Right lobe of liver (tissue), 6 donors: Measurements from ENCODE around the gene TRIO. TPM values are rescaled to one million over a fixed set of nuclear protein-coding genes. Genes with fewer than 3 reads are reported as not detected.

Source experiments
- ATAC-seq, 4 donors: fragments of 200-7000 bp; cut with Tn5 transposase; one replicate each; pipeline ENCODE4 v1.9.1; 2020; ENCODE audit warnings: mild to moderate bottlenecking in 4 of 4, moderate library complexity in 4 of 4
- DNase-seq, 3 donors: peaks; one replicate each; pipeline ENCODE4 v3.0.0-alpha.2; 2020
- H3K27ac ChIP-seq, 3 donors: fragments of 200-600 bp; one replicate each; pipeline ENCODE4 v1.8.0; 2022
- H3K27me3 ChIP-seq, 2 donors: fragments of 200-600 bp; one replicate each; pipeline ENCODE4 v1.8.0; 2022
- H3K36me3 ChIP-seq, 4 donors: fragments of 200-600 bp; sonication (generic) in 1 of 4; one replicate each; pipeline versions ENCODE4 v1.5.1 to v1.8.0; 2017 to 2022; ENCODE audit warnings: control low read depth in 1 of 4
- H3K4me1 ChIP-seq, 4 donors: fragments of 200-600 bp; sonication (generic) in 1 of 4; one replicate each; pipeline versions ENCODE4 v1.5.1 to v1.8.0; 2017 to 2022; ENCODE audit warnings: control low read depth in 1 of 4
- H3K4me3 ChIP-seq, 3 donors: fragments of 200-600 bp; one replicate each; pipeline ENCODE4 v1.8.0; 2022
- H3K9me3 ChIP-seq, 4 donors: fragments of 200-600 bp; sonication (generic) in 1 of 4; one replicate each; pipeline versions ENCODE4 v1.5.1 to v1.8.0; 2017 to 2022; ENCODE audit warnings: control low read depth in 1 of 4
- POLR2A ChIP-seq: fragments of 450-650 bp; IDR thresholded peaks from one replicate; pipeline ENCODE4 v1.6.1; 2017; ENCODE audit warnings: antibody characterized with exemption, mild to moderate bottlenecking
- WGBS: methylation state at CpG from one replicate; pipeline ENCODE4 v1.1.6; 2018; ENCODE audit warnings: low coverage, low lambda C conversion rate; ENCODE audit not compliant: insufficient coverage; ENCODE audit errors: missing lambda C conversion rate; 5-methylcytosine and 5-hydroxymethylcytosine counted together
- intact Hi-C, 2 donors: fragments of 100-400 bp; cut with DNase I; formaldehyde crosslinking; loops; one replicate each; pipeline versions ENCODE4 v1.11.2 to v1.14.1; 2022
- total RNA-seq, 6 experiments: library from RNA; depleted of rRNA in 2 of 6; stranded (reverse); fragments of >200 nt in 2 of 6; fragmentation: NEBNext Ultra II Directional in 3 of 6; extraction: Animal tissue kit (Norgen Biotek cat#: 25700) in 3 of 6; gene quantifications; one replicate each; pipeline versions ENCODE4 v1.1.0 to v1.2.4, GENCODE V29; 2016 to 2023
- TF ChIP-seq, protein P1 (sequence below), 4 donors: fragments of 200-600 bp in 3 of 4; fragments of 450-650 bp in 1 of 4; IDR thresholded peaks; one replicate each; pipeline versions ENCODE4 v1.5.1 to v1.8.0; 2016 to 2022; ENCODE audit warnings: antibody characterized with exemption in 4 of 4, mild to moderate bottlenecking in 2 of 4
- donor health status: DM: no; HTN: yes; CAD: no.
- donor health status: DM: no; HTN: no; CAD: no.
- donor health status: DM: no; HTN: no; CAD: no.
- donor health status: DM: no; HTN: yes; CAD: no.
- donor health status: DM: no; HTN: yes; CAD: no.

TRIO gene
- total RNA-seq, 6 experiments from 2014 or later: 34.7 to 63.5 (median 50.2) TPM

DNA sequence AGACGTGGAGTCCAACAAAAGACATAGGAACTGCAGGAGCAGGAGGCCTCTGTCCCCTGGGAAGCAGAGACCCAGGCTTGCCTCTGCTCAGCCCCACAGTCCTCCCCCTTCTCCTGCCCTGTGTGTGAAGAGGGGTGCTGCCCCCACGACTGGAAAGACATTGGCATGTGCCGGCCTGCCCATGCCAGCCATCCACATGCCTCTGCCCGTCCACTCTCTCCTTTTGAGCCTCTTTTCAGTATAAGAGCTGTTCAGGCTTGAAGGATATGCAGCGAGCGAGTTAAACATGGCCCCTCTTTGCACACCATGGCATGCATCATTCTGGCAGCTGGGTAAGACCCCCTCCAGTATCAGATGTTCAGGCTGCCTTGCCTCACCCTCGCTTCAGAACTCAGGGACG is 278.7 kb downstream of the TRIO start:
- Histone ChIP-seq H3K4me3 (no peak overlapping the region), H3K36me3 (peaks cover 0 to 33% (median 6%) of the 10 kb centered on the region in 4 donors), H3K4me1 (no peaks in the 10 kb centered on the region), H3K27me3 (no peaks in the 10 kb centered on the region), H3K9me3 (no peaks in the 10 kb centered on the region), H3K27ac (no peak overlapping the region)
- TF ChIP-seq, protein P1, sequence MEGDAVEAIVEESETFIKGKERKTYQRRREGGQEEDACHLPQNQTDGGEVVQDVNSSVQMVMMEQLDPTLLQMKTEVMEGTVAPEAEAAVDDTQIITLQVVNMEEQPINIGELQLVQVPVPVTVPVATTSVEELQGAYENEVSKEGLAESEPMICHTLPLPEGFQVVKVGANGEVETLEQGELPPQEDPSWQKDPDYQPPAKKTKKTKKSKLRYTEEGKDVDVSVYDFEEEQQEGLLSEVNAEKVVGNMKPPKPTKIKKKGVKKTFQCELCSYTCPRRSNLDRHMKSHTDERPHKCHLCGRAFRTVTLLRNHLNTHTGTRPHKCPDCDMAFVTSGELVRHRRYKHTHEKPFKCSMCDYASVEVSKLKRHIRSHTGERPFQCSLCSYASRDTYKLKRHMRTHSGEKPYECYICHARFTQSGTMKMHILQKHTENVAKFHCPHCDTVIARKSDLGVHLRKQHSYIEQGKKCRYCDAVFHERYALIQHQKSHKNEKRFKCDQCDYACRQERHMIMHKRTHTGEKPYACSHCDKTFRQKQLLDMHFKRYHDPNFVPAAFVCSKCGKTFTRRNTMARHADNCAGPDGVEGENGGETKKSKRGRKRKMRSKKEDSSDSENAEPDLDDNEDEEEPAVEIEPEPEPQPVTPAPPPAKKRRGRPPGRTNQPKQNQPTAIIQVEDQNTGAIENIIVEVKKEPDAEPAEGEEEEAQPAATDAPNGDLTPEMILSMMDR (IDR thresholded peaks at IDR 0.05): no peak
- no peak for TF ChIP-seq POLR2A
- 94% methylated on average over 4 of the region's 8 CpGs for WGBS
- no peak for ATAC-seq
- intact Hi-C loops: no loop called here
- DNase-seq: no peak

DNA sequence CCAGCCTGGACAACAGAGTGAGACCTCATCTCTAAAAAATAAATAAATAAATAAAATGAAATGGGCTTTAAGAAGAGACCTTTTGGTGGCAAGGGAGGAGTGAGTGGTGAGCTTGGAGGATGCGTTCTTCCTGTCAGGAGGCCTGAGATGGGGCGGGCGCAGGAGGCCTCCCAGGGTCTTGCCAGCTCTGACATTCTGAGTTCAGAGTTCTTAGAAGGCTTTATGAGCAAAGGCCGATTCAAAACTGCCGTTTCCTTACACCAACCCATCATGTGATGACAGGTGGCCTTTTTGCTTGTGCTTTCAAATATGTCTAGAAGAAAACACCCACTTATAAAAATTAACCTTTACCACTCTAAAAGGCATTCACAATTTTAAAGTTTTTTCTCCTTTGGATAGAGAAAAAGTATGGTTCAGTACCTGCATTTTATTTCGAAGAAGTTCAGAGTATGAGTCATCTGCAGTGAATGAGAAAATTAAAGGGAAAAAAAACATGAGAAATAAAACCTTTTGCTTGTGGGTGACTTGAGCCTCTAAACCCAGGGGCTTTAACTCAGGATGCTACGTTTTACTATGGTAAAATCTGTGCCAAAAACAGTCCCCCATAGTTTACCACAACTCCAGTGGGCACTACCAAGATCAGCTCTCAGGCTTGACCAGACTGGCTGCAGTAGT is 281.0 kb downstream of the TRIO start:
- peaks cover 0 to 38% (median 4%) of the 10 kb centered on the region in 4 donors for H3K36me3 ChIP-seq
- 83% methylated on average over 3 of the region's 7 CpGs for WGBS
- H3K27ac ChIP-seq: no peak overlapping the region

DNA sequence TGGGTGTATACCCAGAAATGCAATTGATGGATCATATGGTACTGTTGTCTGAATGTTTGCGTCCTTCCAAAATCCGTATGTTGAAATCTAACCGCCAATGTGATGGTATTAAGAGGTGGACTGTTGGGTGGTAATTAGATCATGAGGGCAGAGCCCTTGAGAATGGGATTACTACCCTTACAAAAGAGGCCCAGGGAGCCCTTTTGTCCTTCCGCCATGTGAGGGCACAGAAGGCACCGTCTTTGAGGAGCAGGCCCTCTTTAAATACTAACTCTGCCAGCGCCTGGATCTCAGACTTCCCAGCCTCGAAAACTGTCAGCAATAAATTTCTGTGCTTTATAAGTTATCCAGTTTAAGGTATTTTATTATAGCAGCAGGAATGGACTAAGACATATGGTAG is 282.4 kb downstream of the TRIO start:
- intact Hi-C loops: no loop called here
- no peak overlapping the region for H3K4me3 ChIP-seq
- DNase-seq: no peak
- H3K27ac ChIP-seq: no peak overlapping the region
- WGBS: 91% methylated on average over 4 of the region's 7 CpGs
- no peak for ATAC-seq
- no peaks in the 10 kb centered on the region for H3K9me3 ChIP-seq
- peaks cover 0 to 29% (median 0%) of the 10 kb centered on the region in 4 donors for H3K36me3 ChIP-seq
- TF ChIP-seq POLR2A: no peak
- TF ChIP-seq, protein P1 (IDR thresholded peaks at IDR 0.05): no peak
- H3K27me3 ChIP-seq: no peaks in the 10 kb centered on the region
- H3K4me1 ChIP-seq: no peaks in the 10 kb centered on the region

More for the DNA sequence above, 281.0 kb downstream of the TRIO start:
- intact Hi-C loops: no loop called here
- Histone ChIP-seq H3K9me3 (no peaks in the 10 kb centered on the region), H3K27me3 (no peaks in the 10 kb centered on the region), H3K4me1 (no peaks in the 10 kb centered on the region), H3K4me3 (no peak overlapping the region)
- TF ChIP-seq POLR2A: no peak
- TF ChIP-seq, protein P1 (IDR thresholded peaks at IDR 0.05): no peak
- no peak for DNase-seq
- no peak for ATAC-seq

DNA sequence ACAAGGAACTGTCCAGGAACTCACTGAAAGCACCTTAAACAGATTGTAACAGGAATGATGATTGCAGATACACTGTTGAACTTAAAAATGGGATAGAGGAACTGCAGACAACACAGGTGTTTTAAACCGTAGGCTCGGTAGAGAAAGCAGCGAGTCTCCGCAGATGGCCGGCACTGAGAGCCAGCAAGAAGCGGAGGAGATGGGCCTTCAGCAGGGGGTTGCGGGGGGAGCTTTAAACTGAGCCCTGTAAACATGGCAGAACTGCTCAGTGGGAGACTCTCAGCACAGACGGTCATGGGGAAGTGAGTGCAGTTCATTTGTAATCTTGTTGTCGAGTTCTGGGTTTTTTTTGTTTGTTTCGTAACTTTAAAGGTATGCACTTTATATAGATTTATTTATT is 283.4 kb downstream of the TRIO start:
- WGBS: 89% methylated on average over 10 of the region's 10 CpGs
- Histone ChIP-seq H3K27me3 (no peaks in the 10 kb centered on the region), H3K36me3 (peaks cover 0 to 24% (median 0%) of the 10 kb centered on the region in 4 donors), H3K4me3 (no peak overlapping the region), H3K27ac (no peak overlapping the region), H3K9me3 (no peaks in the 10 kb centered on the region), H3K4me1 (no peaks in the 10 kb centered on the region)
- intact Hi-C loops: no loop called here
- no peak for ATAC-seq
- TF ChIP-seq, protein P1 (IDR thresholded peaks at IDR 0.05): no peak
- no peak for TF ChIP-seq POLR2A
- DNase-seq: no peak
